ENCODE measurements around the gene INPP4A. TPM values are rescaled to one million over a fixed set of nuclear protein-coding genes. Genes with fewer than 3 reads are reported as not detected.

Gene INPP4A
- polyA plus RNA-seq, 1 of the 3 experiments (the other 2 are of a cell fraction): 15.0 TPM

DNA sequence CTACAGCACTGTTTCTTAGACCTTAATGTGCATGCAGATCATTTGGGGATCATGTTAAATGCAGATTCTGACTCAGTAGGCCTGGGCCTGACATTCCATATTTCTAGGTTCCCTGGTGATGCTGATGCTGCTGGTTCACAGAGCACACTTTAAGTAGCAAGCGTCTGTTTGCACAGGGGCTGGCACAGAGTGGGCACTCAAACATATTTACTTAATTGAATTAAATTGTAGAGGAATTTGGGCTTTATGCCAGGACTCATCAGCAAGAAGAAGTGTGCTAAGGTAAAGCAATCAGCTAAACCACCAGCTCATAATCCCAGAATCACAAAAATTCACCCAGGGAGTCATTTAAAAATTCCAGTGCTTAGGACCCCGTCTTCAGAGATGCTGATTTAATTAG, 25.1 kb upstream of the INPP4A start:
- H3K36me3 ChIP-seq (replicated peaks in 1 of 2; ENCODE audit: control insufficient read depth in 1 of 2, insufficient read depth in 2 of 2, low read length in 1 of 2): no peaks in the 10 kb centered on the region
- no peak overlapping the region for H3K27ac ChIP-seq (ENCODE audit: low read depth in 2 of 2, low read length in 1 of 2)
- no peaks in the 10 kb centered on the region for H3K27me3 ChIP-seq (ENCODE audit: insufficient read depth)
- H3K9me2 ChIP-seq: no peaks in the 10 kb centered on the region
- H3K9ac ChIP-seq: no peak overlapping the region
- no peak for DNase-seq
- no peaks in the 10 kb centered on the region for H3F3A ChIP-seq (replicated peaks; ENCODE audit: insufficient read depth)
- ChIA-PET CTCF (interaction anchor here (1.1 to 1.2 kb wide), 2 partner anchors 8 to 35 kb away, joined by 3 read pairs; no protein-coding TSS in a partner anchor), POLR2A (no interaction called here)
- H3K4me2 ChIP-seq: no peak overlapping the region
- no peaks in the 10 kb centered on the region for H4K20me1 ChIP-seq (ENCODE audit: insufficient read depth)
- H3K9me3 ChIP-seq: no peaks in the 10 kb centered on the region; the same call in 1 of the 2 replicates
- TF ChIP-seq, protein P1, sequence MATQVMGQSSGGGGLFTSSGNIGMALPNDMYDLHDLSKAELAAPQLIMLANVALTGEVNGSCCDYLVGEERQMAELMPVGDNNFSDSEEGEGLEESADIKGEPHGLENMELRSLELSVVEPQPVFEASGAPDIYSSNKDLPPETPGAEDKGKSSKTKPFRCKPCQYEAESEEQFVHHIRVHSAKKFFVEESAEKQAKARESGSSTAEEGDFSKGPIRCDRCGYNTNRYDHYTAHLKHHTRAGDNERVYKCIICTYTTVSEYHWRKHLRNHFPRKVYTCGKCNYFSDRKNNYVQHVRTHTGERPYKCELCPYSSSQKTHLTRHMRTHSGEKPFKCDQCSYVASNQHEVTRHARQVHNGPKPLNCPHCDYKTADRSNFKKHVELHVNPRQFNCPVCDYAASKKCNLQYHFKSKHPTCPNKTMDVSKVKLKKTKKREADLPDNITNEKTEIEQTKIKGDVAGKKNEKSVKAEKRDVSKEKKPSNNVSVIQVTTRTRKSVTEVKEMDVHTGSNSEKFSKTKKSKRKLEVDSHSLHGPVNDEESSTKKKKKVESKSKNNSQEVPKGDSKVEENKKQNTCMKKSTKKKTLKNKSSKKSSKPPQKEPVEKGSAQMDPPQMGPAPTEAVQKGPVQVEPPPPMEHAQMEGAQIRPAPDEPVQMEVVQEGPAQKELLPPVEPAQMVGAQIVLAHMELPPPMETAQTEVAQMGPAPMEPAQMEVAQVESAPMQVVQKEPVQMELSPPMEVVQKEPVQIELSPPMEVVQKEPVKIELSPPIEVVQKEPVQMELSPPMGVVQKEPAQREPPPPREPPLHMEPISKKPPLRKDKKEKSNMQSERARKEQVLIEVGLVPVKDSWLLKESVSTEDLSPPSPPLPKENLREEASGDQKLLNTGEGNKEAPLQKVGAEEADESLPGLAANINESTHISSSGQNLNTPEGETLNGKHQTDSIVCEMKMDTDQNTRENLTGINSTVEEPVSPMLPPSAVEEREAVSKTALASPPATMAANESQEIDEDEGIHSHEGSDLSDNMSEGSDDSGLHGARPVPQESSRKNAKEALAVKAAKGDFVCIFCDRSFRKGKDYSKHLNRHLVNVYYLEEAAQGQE (IDR thresholded peaks at IDR 0.05; ENCODE audit: low read depth, low read length): no peak
- no peak for TF ChIP-seq NFIC (IDR thresholded peaks at IDR 0.05; ENCODE audit: borderline replicate concordance)
- TF ChIP-seq, protein P2, sequence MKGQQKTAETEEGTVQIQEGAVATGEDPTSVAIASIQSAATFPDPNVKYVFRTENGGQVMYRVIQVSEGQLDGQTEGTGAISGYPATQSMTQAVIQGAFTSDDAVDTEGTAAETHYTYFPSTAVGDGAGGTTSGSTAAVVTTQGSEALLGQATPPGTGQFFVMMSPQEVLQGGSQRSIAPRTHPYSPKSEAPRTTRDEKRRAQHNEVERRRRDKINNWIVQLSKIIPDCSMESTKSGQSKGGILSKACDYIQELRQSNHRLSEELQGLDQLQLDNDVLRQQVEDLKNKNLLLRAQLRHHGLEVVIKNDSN (IDR thresholded peaks at IDR 0.05; ENCODE audit: borderline replicate concordance, low read depth): no peak
- no peak for TF ChIP-seq SIN3A (IDR thresholded peaks at IDR 0.05; ENCODE audit: borderline replicate concordance, low read depth, low read length)
- TF ChIP-seq EZH2phosphoT487 (IDR thresholded peaks at IDR 0.05; ENCODE audit: borderline replicate concordance, low read depth): no peak
- TF ChIP-seq TAF1 (IDR thresholded peaks at IDR 0.05; ENCODE audit: borderline replicate concordance, low read depth, low read length): no peak
- TF ChIP-seq FOXJ3 (CRISPR knock-in tag; IDR thresholded peaks at IDR 0.05): no peak
- TF ChIP-seq ELF1 (IDR thresholded peaks at IDR 0.05): no peak
- TF ChIP-seq CHD2 (IDR thresholded peaks at IDR 0.05; ENCODE audit: low read length, partially characterized antibody): no peak
- TF ChIP-seq SMC3 (IDR thresholded peaks at IDR 0.05; ENCODE audit: low read depth, low read length): no peak
- TF ChIP-seq RXRA (IDR thresholded peaks at IDR 0.05; ENCODE audit: borderline replicate concordance, low read depth): no peak
- no peak for TF ChIP-seq NRF1 (IDR thresholded peaks at IDR 0.05; ENCODE audit: low read depth, low read length)
- no peak for TF ChIP-seq MXI1 (IDR thresholded peaks at IDR 0.05; ENCODE audit: low read depth, low read length)
- no peak for TF ChIP-seq TEAD4 (IDR thresholded peaks at IDR 0.05; ENCODE audit: borderline replicate concordance, insufficient read depth)
- no peak for TF ChIP-seq JUND (IDR thresholded peaks at IDR 0.05)
- TF ChIP-seq MEF2A (IDR thresholded peaks at IDR 0.05; ENCODE audit: borderline replicate concordance, low read depth): no peak
- TF ChIP-seq, protein P3, sequence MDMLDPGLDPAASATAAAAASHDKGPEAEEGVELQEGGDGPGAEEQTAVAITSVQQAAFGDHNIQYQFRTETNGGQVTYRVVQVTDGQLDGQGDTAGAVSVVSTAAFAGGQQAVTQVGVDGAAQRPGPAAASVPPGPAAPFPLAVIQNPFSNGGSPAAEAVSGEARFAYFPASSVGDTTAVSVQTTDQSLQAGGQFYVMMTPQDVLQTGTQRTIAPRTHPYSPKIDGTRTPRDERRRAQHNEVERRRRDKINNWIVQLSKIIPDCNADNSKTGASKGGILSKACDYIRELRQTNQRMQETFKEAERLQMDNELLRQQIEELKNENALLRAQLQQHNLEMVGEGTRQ (IDR thresholded peaks at IDR 0.05; ENCODE audit: borderline replicate concordance, low read depth, low read length): no peak
- no peak for TF ChIP-seq RFX5 (IDR thresholded peaks at IDR 0.05; ENCODE audit: low read length)
- TF ChIP-seq, protein P4, sequence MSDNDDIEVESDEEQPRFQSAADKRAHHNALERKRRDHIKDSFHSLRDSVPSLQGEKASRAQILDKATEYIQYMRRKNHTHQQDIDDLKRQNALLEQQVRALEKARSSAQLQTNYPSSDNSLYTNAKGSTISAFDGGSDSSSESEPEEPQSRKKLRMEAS (IDR thresholded peaks at IDR 0.05; ENCODE audit: low read depth): no peak
- no peak for TF ChIP-seq TCF12 (IDR thresholded peaks at IDR 0.05)
- H3K79me2 ChIP-seq (ENCODE audit: insufficient read depth): no peaks in the 10 kb centered on the region
- H3K4me1 ChIP-seq (ENCODE audit: control insufficient read depth in 1 of 2, insufficient read depth in 2 of 2, low read depth in 1 of 2, low read length in 1 of 2): no peaks in the 10 kb centered on the region
- 25% methylated on average over 2 of the region's 2 CpGs for WGBS (ENCODE audit: low lambda C conversion rate)
- H2AFZ ChIP-seq (ENCODE audit: low read depth): no peak overlapping the region
- H3K4me3 ChIP-seq (ENCODE audit: low read depth in 2 of 2, low read length in 1 of 2): no peak overlapping the region

All from SK-N-SH (cell line).